Measurements from ENCODE around the gene RAB6B.

- TF ChIP-seq PPARA (CRISPR knock-in tag; IDR thresholded peaks at IDR 0.05; ENCODE audit: borderline replicate concordance) (no peak), ZFP3 (CRISPR knock-in tag; IDR thresholded peaks at IDR 0.05) (no peak), PATZ1 (CRISPR knock-in tag; IDR thresholded peaks at IDR 0.05; ENCODE audit: borderline replicate concordance) (no peak), POU6F1 (CRISPR knock-in tag; IDR thresholded peaks at IDR 0.05; ENCODE audit: borderline replicate concordance, low read depth) (no peak), ZNF8 (CRISPR knock-in tag; IDR thresholded peaks at IDR 0.05) (no peak), BACH2 (CRISPR knock-in tag; IDR thresholded peaks at IDR 0.05; ENCODE audit: borderline replicate concordance) (no peak)
Measured at GRCh38 chr3:133932009-133932408, 36.3 kb upstream of the RAB6B start.

All from SK-N-SH treated with all-trans-retinoic acid at 6 μM for 48 hours (cell line).